Heart right ventricle (tissue), 16 donors: ENCODE data around the gene GLP1R. TPM values are rescaled to one million over a fixed set of nuclear protein-coding genes. Genes with fewer than 3 reads are reported as not detected.

Source experiments
- ATAC-seq, 8 donors: fragments of 200-7000 bp; cut with Tn5 transposase; one replicate each; pipeline ENCODE4 v1.9.1; 2020; ENCODE audit warnings: mild to moderate bottlenecking in 8 of 8, moderate library complexity in 8 of 8, moderate number of reproducible peaks in 1 of 8
- DNase-seq, 2 donors: peaks; one replicate each; pipeline ENCODE4 v3.0.0-alpha.2; 2020
- H3K27ac ChIP-seq, 10 donors: fragments of 200-600 bp; sonication (generic) in 2 of 10; one replicate each; pipeline versions ENCODE4 v1.5.0 to v1.8.0; 2020 to 2022; ENCODE audit warnings: mild to moderate bottlenecking in 3 of 10
- H3K27me3 ChIP-seq, 7 donors: fragments of 200-600 bp; one replicate each; pipeline ENCODE4 v1.8.0; 2021 to 2022; ENCODE audit warnings: mild to moderate bottlenecking in 2 of 7
- H3K36me3 ChIP-seq, 9 donors: fragments of 200-600 bp; sonication (generic) in 1 of 9; one replicate each; pipeline versions ENCODE4 v1.5.0 to v1.8.0; 2020 to 2022; ENCODE audit warnings: mild to moderate bottlenecking in 2 of 9
- H3K4me1 ChIP-seq, 9 donors: fragments of 200-600 bp; sonication (generic) in 1 of 9; one replicate each; pipeline versions ENCODE4 v1.5.0 to v1.8.0; 2020 to 2022; ENCODE audit warnings: mild to moderate bottlenecking in 4 of 9
- H3K4me3 ChIP-seq, 10 donors: fragments of 200-600 bp; sonication (generic) in 2 of 10; one replicate each; pipeline versions ENCODE4 v1.5.0 to v1.8.0; 2020 to 2022; ENCODE audit warnings: mild to moderate bottlenecking in 7 of 10, moderate library complexity in 2 of 10
- H3K9me3 ChIP-seq, 11 donors: fragments of 200-600 bp in 10 of 11; sonication (generic) in 2 of 11; one replicate each; pipeline versions ENCODE4 v1.5.0 to v1.8.0; 2013 to 2022; ENCODE audit warnings: mild to moderate bottlenecking in 2 of 11, control low read depth in 1 of 11, moderate library complexity in 1 of 11
- CTCF ChIP-seq, 9 donors: fragments of 200-600 bp; sonication (generic) in 2 of 9; IDR thresholded peaks; one replicate each; pipeline versions ENCODE4 v1.5.0 to v1.8.0; 2021 to 2022; ENCODE audit warnings: antibody characterized with exemption in 9 of 9, mild to moderate bottlenecking in 5 of 9, moderate library complexity in 1 of 9
- WGBS, 2 donors: extraction: QIAGEN DNeasy Blood & Tissue Kit; methylation state at CpG; one replicate each; pipeline ENCODE4 v1.1.7; 2013; ENCODE audit warnings: inconsistent platforms in 1 of 2; 5-methylcytosine and 5-hydroxymethylcytosine counted together
- intact Hi-C, 10 donors: fragments of 100-400 bp; cut with DNase I; formaldehyde crosslinking; loops; one replicate each; pipeline versions ENCODE4 v1.11.1 to v1.14.2; 2022
- polyA plus RNA-seq, 2 donors: library from polyadenylated mRNA; stranded (reverse); fragments of 200-250 nt; gene quantifications; one replicate each; pipeline ENCODE4 v1.2.3, GENCODE V29; 2013
- total RNA-seq, 10 donors: library from RNA; stranded (reverse); fragmentation: NEBNext Ultra II Directional in 3 of 10; extraction: Animal tissue kit (Norgen Biotek cat#: 25700) in 3 of 10; gene quantifications; one replicate each; pipeline versions ENCODE4 v1.2.1 to v1.2.4, GENCODE V29; 2021 to 2023
- donor health status: Arrhythmogenic right ventricular cardiomyopathy.
- donor health status: ischemic (EF 13 %, LVEDD 7.1; RV severe dilation, severe dysfunction).
- donor health status: healthy with polysubstance abuse.
- donor health status: DM: no; HTN: yes; CAD: no.
- donor health status: DM: no; HTN: no; CAD: no.
- donor health status: ischemic (EF 25% LVEDD 6.9; RV normal size, moderate dysfunction).
- donor health status: ischemic (EF 25% LVEDD 5.7; RV mildly dilated, moderate dysfunction).
- donor health status: healthy.
- donor health status: DM: yes; HTN: yes; CAD: no.
- donor health status: Ischemic cardiomyopathy.
- donor health status: ischemic (EF 35%, LVEDD 5.7; RV mildly dilated, moderate dysfunction).
- donor health status: nonischemic (EF 11% LVEDD 7.7; RV severe dilation, severe dysfunction).
- donor health status: DM: yes; HTN: yes; CAD: no.
- donor health status: PGD.
- donor health status: ischemic (EF 29% LVEDD 5.4; RV normal size, mild dysfunction).
- donor health status: nonischemic (EF 23%, LVEDD 6.1; RV moderate dilation, normal function).

Gene GLP1R
- total and polyA plus RNA-seq, 12 donors, result 0.39 to 5.9 (median 1.8) TPM

DNA sequence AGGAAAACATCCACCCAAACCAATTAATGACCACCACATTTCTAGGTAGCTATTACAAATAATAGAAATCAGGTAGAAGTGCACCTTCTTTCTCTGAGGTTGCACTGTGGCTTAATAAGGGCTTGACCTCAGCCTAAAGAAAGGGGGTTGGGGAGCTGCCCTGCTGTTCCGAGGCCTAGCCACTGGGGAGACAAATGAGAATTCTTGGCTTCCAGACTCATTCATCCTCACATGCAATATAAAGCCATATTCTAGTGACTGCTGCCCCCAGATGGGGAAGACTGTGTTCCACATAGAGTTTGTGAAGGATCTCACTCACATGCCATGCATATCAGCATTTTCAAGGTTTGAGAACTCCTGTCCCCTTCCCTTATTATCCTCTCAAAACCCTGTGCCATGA is 43.5 kb downstream of the GLP1R start:
- TF ChIP-seq CTCF (IDR thresholded peaks at IDR 0.05), result no peak
- intact Hi-C loops, result loop anchor here in 2 of 10 donors (2.0 to 5.0 kb wide), 2 partner anchors 120 to 207 kb away; no protein-coding TSS in a partner anchor
- no peaks in the 10 kb centered on the region for H3K9me3 ChIP-seq
- H3K4me1 ChIP-seq, result peaks cover 0 to 16% (median 12%) of the 10 kb centered on the region in 9 donors
- peaks cover 0 to 37% (median 0%) of the 10 kb centered on the region in 7 donors for H3K27me3 ChIP-seq
- no peaks in the 10 kb centered on the region for H3K36me3 ChIP-seq
- ATAC-seq (peak in 1 of 8 donors; percentile 19), DNase-seq (no peak)
- H3K27ac ChIP-seq, result no peak overlapping the region
- 18 to 41% methylated on average over 1 of the region's 1 CpG for WGBS, 2 donors
- no peak overlapping the region for H3K4me3 ChIP-seq

- TF ChIP-seq CTCF (IDR thresholded peaks at IDR 0.05), result no peak
Measured at GRCh38 chr6:39093149-39093708, 44.6 kb downstream of the GLP1R start.

GRCh38 chr6:39095578-39095977 is 47.0 kb downstream of the GLP1R start:
- no peaks in the 10 kb centered on the region for H3K36me3 ChIP-seq
- H3K9me3 ChIP-seq, result no peaks in the 10 kb centered on the region
- no peaks in the 10 kb centered on the region for H3K4me1 ChIP-seq
- ATAC-seq (no peak), DNase-seq (no peak)
- no peak overlapping the region for H3K27ac ChIP-seq
- no peak overlapping the region for H3K4me3 ChIP-seq
- no peak for TF ChIP-seq CTCF (IDR thresholded peaks at IDR 0.05)
- H3K27me3 ChIP-seq, result peaks cover 0 to 8% (median 0%) of the 10 kb centered on the region in 7 donors
- intact Hi-C loops, result no loop called here

More at GRCh38 chr6:39093149-39093708, 44.6 kb downstream of the GLP1R start:
- peaks cover 0 to 13% (median 10%) of the 10 kb centered on the region in 9 donors for H3K4me1 ChIP-seq
- whole genome bisulfite sequencing, 2 donors, result 89 to 92% methylated on average over 4 of the region's 4 CpGs
- H3K27me3 ChIP-seq, result peaks cover 0 to 26% (median 0%) of the 10 kb centered on the region in 7 donors
- H3K9me3 ChIP-seq, result no peaks in the 10 kb centered on the region
- no peak for ATAC-seq
- H3K4me3 ChIP-seq, result no peak overlapping the region
- intact Hi-C loops, result loop anchor here in 2 of 10 donors (2.0 to 5.0 kb wide), 2 partner anchors 121 to 206 kb away; no protein-coding TSS in a partner anchor
- H3K36me3 ChIP-seq, result no peaks in the 10 kb centered on the region
- no peak for DNase-seq
- H3K27ac ChIP-seq, result no peak overlapping the region

- no peaks in the 10 kb centered on the region for H3K9me3 ChIP-seq
- no peak for ATAC-seq
- 83 to 88% methylated on average over 3 of the region's 3 CpGs for WGBS, 2 donors
Measured at GRCh38 chr6:39100358-39100757, 51.8 kb downstream of the GLP1R start.

More at GRCh38 chr6:39100358-39100757, 51.8 kb downstream of the GLP1R start:
- no peak for TF ChIP-seq CTCF (IDR thresholded peaks at IDR 0.05)
- intact Hi-C loops, result no loop called here
- H3K27me3 ChIP-seq, result no peaks in the 10 kb centered on the region
- H3K4me3 ChIP-seq, result no peak overlapping the region
- peaks cover 0 to 17% (median 9%) of the 10 kb centered on the region in 9 donors for H3K36me3 ChIP-seq
- no peak for DNase-seq
- no peaks in the 10 kb centered on the region for H3K4me1 ChIP-seq
- H3K27ac ChIP-seq, result no peak overlapping the region
